CD14-positive monocyte (primary cell): Measurements from ENCODE around the gene GOSR1. TPM values are rescaled to one million over a fixed set of nuclear protein-coding genes. Genes with fewer than 3 reads are reported as not detected.
A peak's percentile ranks its signal among the peaks of the same experiment; 100 is the strongest.

Experiments used
- DNase-seq, 3 donors: peaks; one replicate each; pipeline ENCODE4 v3.0.0-alpha.2; 2011 to 2022
- H2AFZ ChIP-seq: 2 replicates; pipeline ENCODE4 v1.6.0; 2012; ENCODE audit warnings: mild to moderate bottlenecking, low read depth, low read length, inconsistent platforms; ENCODE audit not compliant: insufficient read depth, poor library complexity, severe bottlenecking
- H3K27ac ChIP-seq, 2 donors: 1 replicate in 1 of 2; 2 replicates in 1 of 2; pipeline ENCODE4 v1.5.1; 2012 to 2013; ENCODE audit warnings: low read length in 2 of 2, control low read depth in 1 of 2, inconsistent platforms in 1 of 2, low read depth in 1 of 2, mild to moderate bottlenecking in 1 of 2
- H3K27me3 ChIP-seq, 2 donors: one replicate each; pipeline versions ENCODE4 v1.6.0 to v1.6.1; 2011 to 2013; ENCODE audit warnings: low read length in 2 of 2; ENCODE audit not compliant: control insufficient read depth in 2 of 2, insufficient read depth in 2 of 2
- H3K36me3 ChIP-seq, 2 donors: replicated peaks in 1 of 2; 1 replicate in 1 of 2; 2 replicates in 1 of 2; pipeline versions ENCODE4 v1.5.1 to v1.6.1; 2012 to 2013; ENCODE audit warnings: low read length in 2 of 2, control low read depth in 1 of 2, inconsistent platforms in 1 of 2, mild to moderate bottlenecking in 1 of 2; ENCODE audit not compliant: insufficient read depth in 2 of 2, control insufficient read depth in 1 of 2
- H3K4me1 ChIP-seq, 2 donors: 1 replicate in 1 of 2; 2 replicates in 1 of 2; pipeline versions ENCODE4 v1.5.1 to v1.6.1; 2012 to 2013; ENCODE audit warnings: low read length in 2 of 2, control low read depth in 1 of 2, inconsistent platforms in 1 of 2, mild to moderate bottlenecking in 1 of 2, moderate library complexity in 1 of 2; ENCODE audit not compliant: insufficient read depth in 2 of 2, control insufficient read depth in 1 of 2
- H3K4me2 ChIP-seq: replicated peaks from 2 replicates; pipeline ENCODE3; 2012; ENCODE audit warnings: low read length, moderate library complexity, mild to moderate bottlenecking; ENCODE audit not compliant: poor library complexity, severe bottlenecking; ENCODE audit errors: extremely low read depth
- H3K4me3 ChIP-seq, 3 experiments: fragments of 200-600 bp in 1 of 3; sonication (generic) in 1 of 3; replicated peaks in 1 of 3; 1 replicate in 2 of 3; 2 replicates in 1 of 3; pipeline ENCODE4 v1.5.1; 2011 to 2013; ENCODE audit warnings: low read length in 3 of 3, mild to moderate bottlenecking in 3 of 3, control low read depth in 2 of 3, low read depth in 2 of 3, inconsistent platforms in 1 of 3, moderate library complexity in 1 of 3
- H3K79me2 ChIP-seq: 2 replicates; pipeline ENCODE4 v1.6.0; 2012; ENCODE audit warnings: mild to moderate bottlenecking, control low read depth, inconsistent platforms, low read length, moderate library complexity; ENCODE audit not compliant: insufficient read depth
- H3K9ac ChIP-seq: 2 replicates; pipeline ENCODE4 v1.6.0; 2017; ENCODE audit warnings: low read length, mild to moderate bottlenecking; ENCODE audit not compliant: insufficient read depth, poor library complexity, severe bottlenecking
- H3K9me3 ChIP-seq, 2 donors: replicated peaks in 1 of 2; 1 replicate in 1 of 2; 2 replicates in 1 of 2; pipeline versions ENCODE4 v1.5.1 to v1.6.1; 2012 to 2013; ENCODE audit warnings: low read length in 2 of 2, control low read depth in 1 of 2; ENCODE audit not compliant: control insufficient read depth in 1 of 2, insufficient read depth in 1 of 2
- H4K20me1 ChIP-seq: 2 replicates; pipeline ENCODE4 v1.6.0; 2012; ENCODE audit warnings: mild to moderate bottlenecking, low read length, control low read depth, moderate library complexity; ENCODE audit not compliant: insufficient read depth
- H3K27ac Mint-ChIP-seq, 7 donors: one replicate each; pipeline ENCODE4 v1.8.0; 2020; ENCODE audit warnings: mild to moderate bottlenecking in 7 of 7, mixed read lengths in 7 of 7, moderate library complexity in 6 of 7, inconsistent platforms in 2 of 7
- H3K27me3 Mint-ChIP-seq, 3 donors: one replicate each; pipeline ENCODE4 v1.8.0; 2021 to 2022; ENCODE audit warnings: low read depth in 3 of 3, mild to moderate bottlenecking in 3 of 3, mixed read lengths in 3 of 3, moderate library complexity in 3 of 3, inconsistent platforms in 1 of 3
- H3K36me3 Mint-ChIP-seq, 2 donors: one replicate each; pipeline ENCODE4 v1.8.0; 2020; ENCODE audit warnings: mixed read lengths in 2 of 2, inconsistent platforms in 1 of 2, mild to moderate bottlenecking in 1 of 2
- H3K4me1 Mint-ChIP-seq: one replicate; pipeline ENCODE4 v1.8.0; 2020; ENCODE audit warnings: mild to moderate bottlenecking, mixed read lengths
- H3K4me3 Mint-ChIP-seq, 2 donors: one replicate each; pipeline ENCODE4 v1.8.0; 2020; ENCODE audit warnings: mild to moderate bottlenecking in 2 of 2, mixed read lengths in 2 of 2, moderate library complexity in 1 of 2
- H3K9me3 Mint-ChIP-seq, 7 donors: one replicate each; pipeline ENCODE4 v1.8.0; 2020 to 2022; ENCODE audit warnings: mixed read lengths in 7 of 7, mild to moderate bottlenecking in 6 of 7, moderate library complexity in 6 of 7, inconsistent platforms in 2 of 7
- CTCF ChIP-seq: fragments of 200-600 bp; IDR thresholded peaks from one replicate; pipeline ENCODE4 v1.8.0; 2022; ENCODE audit warnings: antibody characterized with exemption, mild to moderate bottlenecking
- WGBS: methylation state at CpG from one replicate; pipeline ENCODE4 v1.1.5; 2013; ENCODE audit warnings: missing lambda C conversion rate; ENCODE audit not compliant: insufficient coverage; 5-methylcytosine and 5-hydroxymethylcytosine counted together
- intact Hi-C, 2 donors: fragments of 100-400 bp; cut with micrococcal nuclease; formaldehyde crosslinking; loops; one replicate each; pipeline versions ENCODE4 v1.15.0 to v1.15.1; 2023
- polyA plus RNA-seq, 3 donors: library from polyadenylated mRNA; depleted of rRNA in 1 of 3; unstranded in 2 of 3; stranded (reverse) in 1 of 3; fragments of 300-500 nt in 2 of 3; fragments of >200 nt in 1 of 3; fragmentation: Illumina TruSeq in 2 of 3; gene quantifications; 1 replicate in 2 of 3; 2 replicates in 1 of 3; pipeline ENCODE4 v1.2.3, GENCODE V29; 2012 to 2021

Gene GOSR1
- polyA plus RNA-seq, 3 donors: 12.6 to 35.7 (median 20.9) TPM

GRCh38 chr17:30530346-30531025, 53.3 kb downstream of the GOSR1 start:
- H3K36me3 Mint-ChIP-seq: no peaks in the 10 kb centered on the region
- no peak for DNase-seq
- H3K9me3 Mint-ChIP-seq: no peaks in the 10 kb centered on the region
- H3K27ac Mint-ChIP-seq: no peak overlapping the region
- Histone ChIP-seq H3K4me2 (no peak overlapping the region), H3K27me3 (no peaks in the 10 kb centered on the region), H3K4me3 (no peak overlapping the region), H3K27ac (no peak overlapping the region), H3K9me3 (no peaks in the 10 kb centered on the region), H3K4me1 (no peaks in the 10 kb centered on the region), H3K9ac (no peak overlapping the region), H2AFZ (no peak overlapping the region), H4K20me1 (no peaks in the 10 kb centered on the region), H3K36me3 (no peaks in the 10 kb centered on the region), H3K79me2 (no peaks in the 10 kb centered on the region)
- intact Hi-C loops: no loop called here
- no peak overlapping the region for H3K4me3 Mint-ChIP-seq
- peaks cover 0 to 1% (median 0%) of the 10 kb centered on the region in 3 donors for H3K27me3 Mint-ChIP-seq
- H3K4me1 Mint-ChIP-seq: no peaks in the 10 kb centered on the region
- no peak for TF ChIP-seq CTCF
- 85% methylated on average over 2 of the region's 2 CpGs for WGBS

GRCh38 chr17:30532871-30533270, 55.7 kb downstream of the GOSR1 start:
- TF ChIP-seq CTCF: no peak
- Histone ChIP-seq H3K4me3 (no peak overlapping the region), H4K20me1 (no peaks in the 10 kb centered on the region), H3K4me2 (no peak overlapping the region), H3K79me2 (no peaks in the 10 kb centered on the region), H3K36me3 (no peaks in the 10 kb centered on the region), H2AFZ (no peak overlapping the region), H3K27me3 (no peaks in the 10 kb centered on the region), H3K9ac (no peak overlapping the region), H3K27ac (no peak overlapping the region), H3K4me1 (no peaks in the 10 kb centered on the region), H3K9me3 (no peaks in the 10 kb centered on the region)
- no peak for DNase-seq
- Mint-ChIP-seq H3K36me3 (peaks cover 0 to 3% of the 10 kb centered on the region in 2 donors), H3K27me3 (peaks cover 0 to 1% (median 0%) of the 10 kb centered on the region in 3 donors), H3K9me3 (peaks cover 0 to 5% (median 0%) of the 10 kb centered on the region in 7 donors), H3K27ac (peak overlapping the region in 4 of 7 donors; percentile 23 to 62 (median 28)), H3K4me3 (no peak overlapping the region), H3K4me1 (no peaks in the 10 kb centered on the region)
- 50% methylated on average over 2 of the region's 2 CpGs for WGBS
- intact Hi-C loops: no loop called here
